ENCODE data around the gene VAT1L.

DNA sequence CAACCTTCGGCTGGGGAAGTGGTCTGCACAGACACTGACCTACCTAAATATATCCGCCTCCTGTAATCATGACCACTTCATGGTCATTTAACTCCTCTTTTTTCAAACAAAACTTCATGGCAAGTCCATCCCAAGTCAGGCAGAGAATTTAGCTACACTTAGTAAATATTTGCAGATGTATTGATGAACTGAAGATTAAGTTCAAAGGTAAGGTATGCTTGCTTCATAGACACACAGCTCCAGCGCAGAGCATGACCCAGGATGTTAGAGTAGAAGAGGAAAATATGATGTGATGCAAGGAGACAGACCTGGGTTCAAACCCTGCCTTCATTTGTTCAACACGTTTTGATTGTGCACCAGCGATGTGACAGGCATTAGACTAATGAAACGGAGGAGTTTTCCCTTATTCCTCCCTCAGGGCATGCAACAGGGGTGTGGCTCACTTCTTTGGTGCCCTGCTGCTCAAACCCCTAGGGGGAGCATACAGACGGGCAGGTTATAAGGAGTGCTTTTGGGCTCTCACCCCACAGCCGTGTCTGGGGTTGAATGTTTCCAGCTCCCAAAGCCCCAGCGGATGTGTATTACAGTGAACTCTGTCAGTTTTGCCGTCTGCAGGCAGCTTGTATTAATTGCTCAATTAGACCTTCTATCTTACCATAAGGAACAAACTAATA lies 210.1 kb downstream of the VAT1L start:
- TF ChIP-seq EZH2 (IDR thresholded peaks at IDR 0.05; ENCODE audit: low read depth, unreplicated experiment) (no peak), CREB1 (CRISPR knock-in tag; IDR thresholded peaks at IDR 0.05; ENCODE audit: low read depth) (no peak), CTCF (conservative IDR thresholded peaks at IDR 0.05; ENCODE audit: low read depth in 2 of 2) (peak in 1 of 2 experiments; percentile 12; a peak in 2 of 4 replicates), EZH2phosphoT487 (IDR thresholded peaks at IDR 0.05; ENCODE audit: unreplicated experiment) (no peak), REST (IDR thresholded peaks at IDR 0.05; ENCODE audit: unreplicated experiment) (no peak), POLR2AphosphoS5 (IDR thresholded peaks at IDR 0.05; ENCODE audit: low read depth) (no peak), ZNF331 (CRISPR knock-in tag; IDR thresholded peaks at IDR 0.05; ENCODE audit: low read depth) (no peak), ZNF114 (CRISPR knock-in tag; IDR thresholded peaks at IDR 0.05) (no peak), NANOG (IDR thresholded peaks at IDR 0.05; ENCODE audit: borderline replicate concordance) (no peak)
- TF ChIP-seq, protein P1, sequence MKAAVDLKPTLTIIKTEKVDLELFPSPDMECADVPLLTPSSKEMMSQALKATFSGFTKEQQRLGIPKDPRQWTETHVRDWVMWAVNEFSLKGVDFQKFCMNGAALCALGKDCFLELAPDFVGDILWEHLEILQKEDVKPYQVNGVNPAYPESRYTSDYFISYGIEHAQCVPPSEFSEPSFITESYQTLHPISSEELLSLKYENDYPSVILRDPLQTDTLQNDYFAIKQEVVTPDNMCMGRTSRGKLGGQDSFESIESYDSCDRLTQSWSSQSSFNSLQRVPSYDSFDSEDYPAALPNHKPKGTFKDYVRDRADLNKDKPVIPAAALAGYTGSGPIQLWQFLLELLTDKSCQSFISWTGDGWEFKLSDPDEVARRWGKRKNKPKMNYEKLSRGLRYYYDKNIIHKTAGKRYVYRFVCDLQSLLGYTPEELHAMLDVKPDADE (IDR thresholded peaks at IDR 0.05), result no peak

All from GM23338 (cell line).